GM20000 (cell line): ENCODE data around the gene TMSB15A.
"Not testable (repeated sequence)": the region's sequence is repeated elsewhere in the genome, so short reads cannot be mapped to it uniquely, and the experiment has no call there.

Experiments
- DNase-seq: peaks from one replicate; pipeline ENCODE4 v3.0.0; 2012; ENCODE audit warnings: low spot score
- CTCF ChIP-seq: IDR thresholded peaks from 2 replicates; pipeline ENCODE4 v1.5.1; 2012; ENCODE audit warnings: mild to moderate bottlenecking, control low read depth; ENCODE audit errors: extremely low read depth, missing control alignments

The TMSB15A gene

GRCh38 chrX:102515975-102516941 is at the start of gene TMSB15A:
Gene TMSB15A (minus strand): TSS chrX:102516739.
- TF ChIP-seq CTCF, result no peak
- DNase-seq, result peak; percentile 41

GRCh38 chrX:102560423-102561068 is 44.0 kb upstream of the TMSB15A start:
- no peak for DNase-seq
- no peak for TF ChIP-seq CTCF

- TF ChIP-seq CTCF, result no peak
- DNase-seq, result no peak
Measured at GRCh38 chrX:102558607-102559006, 42.1 kb upstream of the TMSB15A start.

- DNase-seq, result no peak
- TF ChIP-seq CTCF, result no peak
Measured at GRCh38 chrX:102548231-102548630, 31.7 kb upstream of the TMSB15A start.

GRCh38 chrX:102546828-102547493 is 30.4 kb upstream of the TMSB15A start:
- TF ChIP-seq CTCF, result no peak
- peak; percentile 28 for DNase-seq

- not testable (repeated sequence) for DNase-seq
Measured at GRCh38 chrX:102546175-102546574, 29.6 kb upstream of the TMSB15A start.

- no peak for DNase-seq
- TF ChIP-seq CTCF, result no peak
Measured at GRCh38 chrX:102535958-102536357, 19.4 kb upstream of the TMSB15A start.
